IMR-90 (cell line): Measurements from ENCODE around the gene CDK10. TPM values are rescaled to one million over a fixed set of nuclear protein-coding genes. Genes with fewer than 3 reads are reported as not detected.

Source experiments
- ATAC-seq: fragments of 200-7000 bp; cut with Tn5 transposase; 2 replicates; pipeline ENCODE4 v1.9.1; 2020; ENCODE audit warnings: low read depth, mild to moderate bottlenecking, moderate library complexity
- BruUV-seq: library from RNA; stranded (reverse); fragments of 400-500 nt; replicated peaks from 2 replicates; lab custom pipeline; 2021; lab: Mats Ljungman, UMichigan
- CTCF ChIA-PET: fragments of 300-600 bp; formaldehyde crosslinking; extraction: SDS; loops from one replicate; lab custom pipeline; 2021; ENCODE audit warnings: antibody characterized with exemption; lab: Yijun Ruan, JAX
- POLR2A ChIA-PET: fragments of 300-600 bp; sonication (Branson Sonifier 250); formaldehyde crosslinking; loops from one replicate; lab custom pipeline; 2022; ENCODE audit warnings: antibody characterized with exemption; ENCODE audit not compliant: unreplicated experiment; lab: Charles Lee
- DNase-seq: peaks from one replicate; pipeline ENCODE4 v3.0.0; 2013
- H2AFZ ChIP-seq: replicated peaks from 2 replicates; pipeline ENCODE3; 2013; ENCODE audit warnings: low read length, mild to moderate bottlenecking; ENCODE audit not compliant: poor library complexity
- H2AK5ac ChIP-seq: 2 replicates; pipeline ENCODE4 v1.6.1; 2013; ENCODE audit warnings: low read depth, low read length, inconsistent platforms
- H2AK9ac ChIP-seq: replicated peaks from 2 replicates; pipeline ENCODE3; 2013; ENCODE audit warnings: mild to moderate bottlenecking, low read depth, low read length, moderate library complexity; ENCODE audit not compliant: poor library complexity
- H2BK120ac ChIP-seq: 2 replicates; pipeline ENCODE4 v1.6.1; 2013; ENCODE audit warnings: low read depth, low read length, inconsistent platforms
- H2BK15ac ChIP-seq: 3 replicates; pipeline ENCODE4 v1.6.1; 2013; ENCODE audit warnings: low read depth, low read length, inconsistent platforms
- H2BK20ac ChIP-seq: 2 replicates; pipeline ENCODE4 v1.6.1; 2013; ENCODE audit warnings: low read depth, mild to moderate bottlenecking, inconsistent platforms, low read length, moderate library complexity
- H2BK5ac ChIP-seq: 2 replicates; pipeline ENCODE4 v1.6.1; 2013; ENCODE audit warnings: mild to moderate bottlenecking, low read depth, low read length, inconsistent platforms; ENCODE audit not compliant: poor library complexity, severe bottlenecking
- H3K14ac ChIP-seq: replicated peaks from 2 replicates; pipeline ENCODE4 v1.6.1; 2013; ENCODE audit warnings: low read depth, low read length, inconsistent platforms
- H3K18ac ChIP-seq: 2 replicates; pipeline ENCODE4 v1.6.1; 2013; ENCODE audit warnings: low read depth, low read length, control low read depth
- H3K23ac ChIP-seq: 2 replicates; pipeline ENCODE4 v1.6.1; 2013; ENCODE audit warnings: low read depth, low read length, inconsistent platforms
- H3K27ac ChIP-seq: 2 replicates; pipeline ENCODE4 v1.5.1; 2013; ENCODE audit warnings: mild to moderate bottlenecking, control low read depth, low read length; ENCODE audit not compliant: insufficient read depth
- H3K27me3 ChIP-seq: 2 replicates; pipeline ENCODE4 v1.6.1; 2013; ENCODE audit warnings: low read length; ENCODE audit not compliant: control insufficient read depth, insufficient read depth
- H3K36me3 ChIP-seq: 2 replicates; pipeline ENCODE4 v1.6.1; 2013; ENCODE audit warnings: low read length, mixed read lengths; ENCODE audit not compliant: control insufficient read depth, insufficient read depth
- H3K4ac ChIP-seq: 2 replicates; pipeline ENCODE4 v1.6.1; 2013; ENCODE audit warnings: low read depth, low read length, inconsistent platforms
- H3K4me1 ChIP-seq: 2 replicates; pipeline ENCODE4 v1.6.1; 2013; ENCODE audit warnings: low read length, mixed read lengths; ENCODE audit not compliant: control insufficient read depth, insufficient read depth
- H3K4me2 ChIP-seq: 2 replicates; pipeline ENCODE4 v1.6.1; 2013; ENCODE audit warnings: low read depth, mild to moderate bottlenecking, control low read depth, low read length, moderate library complexity
- H3K4me3 ChIP-seq: 2 replicates; pipeline ENCODE4 v1.5.1; 2013; ENCODE audit warnings: low read depth, mild to moderate bottlenecking, control low read depth, low read length, moderate library complexity; ENCODE audit not compliant: insufficient read depth
- H3K56ac ChIP-seq: 2 replicates; pipeline ENCODE4 v1.6.1; 2013; ENCODE audit warnings: low read length, inconsistent platforms; ENCODE audit not compliant: insufficient read depth; ENCODE audit errors: extremely low read depth
- H3K79me1 ChIP-seq, 2 experiments: 2 replicates each; pipeline ENCODE4 v1.6.1; 2013; ENCODE audit warnings: low read length in 2 of 2, inconsistent platforms in 1 of 2, low read depth in 1 of 2
- H3K9ac ChIP-seq: 2 replicates; pipeline ENCODE4 v1.6.1; 2013; ENCODE audit warnings: low read depth, low read length, control low read depth
- H3K9me1 ChIP-seq: 2 replicates; pipeline ENCODE4 v1.6.1; 2013; ENCODE audit warnings: low read length, inconsistent platforms; ENCODE audit not compliant: insufficient read depth
- H3K9me3 ChIP-seq: 2 replicates; pipeline ENCODE4 v1.6.1; 2013; ENCODE audit warnings: low read length; ENCODE audit not compliant: control insufficient read depth, insufficient read depth
- H4K20me1 ChIP-seq: 2 replicates; pipeline ENCODE4 v1.6.1; 2013; ENCODE audit warnings: low read length, inconsistent platforms; ENCODE audit not compliant: insufficient read depth
- H4K5ac ChIP-seq: 2 replicates; pipeline ENCODE4 v1.6.1; 2013; ENCODE audit warnings: mild to moderate bottlenecking, low read depth, low read length, control low read depth
- H4K8ac ChIP-seq, 2 experiments: 2 replicates each; pipeline ENCODE4 v1.6.1; 2013; ENCODE audit warnings: low read depth in 2 of 2, low read length in 2 of 2, control low read depth in 1 of 2, inconsistent platforms in 1 of 2
- H4K91ac ChIP-seq: 2 replicates; pipeline ENCODE4 v1.6.1; 2013; ENCODE audit warnings: low read depth, low read length, inconsistent platforms; ENCODE audit not compliant: insufficient read depth
- BHLHE40 ChIP-seq: fragments of 150-350 bp; IDR thresholded peaks from 2 replicates; pipeline ENCODE4 v1.6.1; 2016; ENCODE audit warnings: mild to moderate bottlenecking, low read depth, low read length
- CEBPB ChIP-seq: IDR thresholded peaks from 2 replicates; pipeline ENCODE4 v1.6.1; 2012; ENCODE audit warnings: low read depth, low read length, improper control_type of control experiment
- CHD1 ChIP-seq: IDR thresholded peaks from 2 replicates; pipeline ENCODE4 v1.6.1; 2012; ENCODE audit warnings: low read depth, low read length, improper control_type of control experiment
- ELK1 ChIP-seq: fragments of 150-350 bp; IDR thresholded peaks from 2 replicates; pipeline ENCODE4 v1.6.1; 2016; ENCODE audit warnings: low read depth, mild to moderate bottlenecking, low read length, moderate library complexity, borderline replicate concordance
- MAFK ChIP-seq: IDR thresholded peaks from 2 replicates; pipeline ENCODE4 v1.6.1; 2012; ENCODE audit warnings: low read depth, low read length, improper control_type of control experiment
- MAZ ChIP-seq: IDR thresholded peaks from 2 replicates; pipeline ENCODE4 v1.6.1; 2012; ENCODE audit warnings: low read depth, mild to moderate bottlenecking, low read length, improper control_type of control experiment, moderate library complexity, borderline replicate concordance
- MXI1 ChIP-seq: IDR thresholded peaks from 2 replicates; pipeline ENCODE4 v1.6.1; 2012; ENCODE audit warnings: low read depth, mild to moderate bottlenecking, low read length, moderate library complexity, borderline replicate concordance
- NFE2L2 ChIP-seq: fragments of 150-350 bp; IDR thresholded peaks from 2 replicates; pipeline ENCODE4 v1.6.1; 2016; ENCODE audit warnings: low read depth, mild to moderate bottlenecking, low read length
- POLR2A ChIP-seq: IDR thresholded peaks from 2 replicates; pipeline ENCODE4 v1.6.1; 2012; ENCODE audit warnings: mild to moderate bottlenecking, low read depth, low read length
- RAD21 ChIP-seq: IDR thresholded peaks from 2 replicates; pipeline ENCODE4 v1.6.1; 2012; ENCODE audit warnings: low read length, improper control_type of control experiment
- RCOR1 ChIP-seq: IDR thresholded peaks from 2 replicates; pipeline ENCODE4 v1.6.1; 2012; ENCODE audit warnings: mild to moderate bottlenecking, low read length, improper control_type of control experiment; ENCODE audit not compliant: insufficient replicate concordance
- RFX5 ChIP-seq: IDR thresholded peaks from 2 replicates; pipeline ENCODE4 v1.8.0; 2012; ENCODE audit warnings: low read depth, mild to moderate bottlenecking, low read length, moderate library complexity
- USF2 ChIP-seq: fragments of 150-350 bp; IDR thresholded peaks from 2 replicates; pipeline ENCODE4 v1.6.1; 2017; ENCODE audit warnings: mild to moderate bottlenecking, antibody characterized with exemption, low read length, low read depth
- WGBS, 2 experiments: methylation state at CpG; one replicate each; pipeline versions ENCODE4 v1.1.5 to v1.1.7; 2013; ENCODE audit warnings: missing lambda C conversion rate in 2 of 2; ENCODE audit not compliant: insufficient read length in 1 of 2; ENCODE audit errors: extremely low coverage in 2 of 2; 5-methylcytosine and 5-hydroxymethylcytosine counted together
- dilution Hi-C: fragments of 300-500 bp; cut with HindIII; formaldehyde crosslinking; loops from one replicate; pipeline ENCODE4 v1.14.3; 2018; ENCODE audit warnings: low sequenced_read_pairs; ENCODE audit not compliant: unreplicated experiment
- in situ Hi-C: fragments of 300-500 bp; cut with MboI; formaldehyde crosslinking; loops from 3 replicates; pipeline ENCODE4 v1.14.3; 2019; ENCODE audit warnings: low sequenced_read_pairs, inconsistent platforms, mixed read lengths
- intact Hi-C: fragments of 100-400 bp; cut with micrococcal nuclease; formaldehyde crosslinking; loops from 2 replicates; pipeline ENCODE4 v1.10.0; 2022
- polyA plus RNA-seq, 3 experiments: library from polyadenylated mRNA; depleted of rRNA; stranded (reverse); fragments of >200 nt; gene quantifications; 2 replicates each; pipeline ENCODE4 v1.2.3, GENCODE V29; 2012; ENCODE audit warnings: low replicate concordance in 1 of 3
- total RNA-seq: library from RNA; depleted of rRNA; stranded (reverse); fragments of >200 nt; gene quantifications from 2 replicates; pipeline ENCODE4 v1.2.3, GENCODE V29; 2012

Gene CDK10
- total and polyA plus RNA-seq, 2 of the 4 experiments (the other 2 are of a cell fraction) = 19.5 to 61.8 TPM

- Histone ChIP-seq H3K79me1 (no peaks in the 10 kb centered on the region), H2AK5ac (no peak overlapping the region), H3K9me3 (no peaks in the 10 kb centered on the region), H3K27me3 (no peaks in the 10 kb centered on the region), H3K18ac (no peak overlapping the region), H2BK20ac (no peak overlapping the region), H3K9ac (no peak overlapping the region), H3K56ac (no peak overlapping the region), H3K9me1 (no peaks in the 10 kb centered on the region), H3K4me1 (peaks cover 4% of the 10 kb centered on the region), H3K36me3 (peaks cover 15% of the 10 kb centered on the region; the same call in 1 of the 2 replicates), H3K23ac (no peak overlapping the region), H4K91ac (no peak overlapping the region), H3K4me2 (no peak overlapping the region), H2BK120ac (no peak overlapping the region), H2BK15ac (no peak overlapping the region), H2AFZ (no peak overlapping the region), H4K5ac (no peak overlapping the region), H3K4me3 (no peak overlapping the region), H2BK5ac (no peak overlapping the region), H4K8ac (no peak overlapping the region), H3K27ac (no peak overlapping the region), H3K4ac (no peak overlapping the region), H4K20me1 (no peaks in the 10 kb centered on the region; the same call in 1 of the 2 replicates), H2AK9ac (no peak overlapping the region), H3K14ac (no peak overlapping the region)
- dilution Hi-C loops = no loop called here
- ATAC-seq = no peak
- no peak for DNase-seq
- in situ Hi-C loops = no loop called here
- 83% methylated on average over 9 of the region's 14 CpGs; no CpG with 5 or more reads in 1 of the 2 experiments for WGBS, 2 experiments
- CTCF ChIA-PET = interaction anchor here (0.5 to 1.3 kb wide), 6 partner anchors 8 to 159 kb away, joined by 3 to 4 read pairs (median 3); no protein-coding TSS in a partner anchor
- no TSS peak for BruUV-seq
- intact Hi-C loops = loop anchor here (1.0 kb wide), 1 partner anchor 87 kb away; no protein-coding TSS in a partner anchor
- POLR2A ChIA-PET = no interaction called here
- TF ChIP-seq USF2 = no peak
- no peak for TF ChIP-seq RAD21
- TF ChIP-seq MAFK = no peak
- no peak for TF ChIP-seq CEBPB
- TF ChIP-seq POLR2A = no peak
- TF ChIP-seq ELK1 = no peak
- TF ChIP-seq MXI1 = no peak
- no peak for TF ChIP-seq BHLHE40
- TF ChIP-seq RFX5 = no peak
- no peak for TF ChIP-seq CHD1
- no peak for TF ChIP-seq MAZ
- no peak for TF ChIP-seq RCOR1
- TF ChIP-seq NFE2L2 = no peak
These were observed 20.2 kb downstream of the CDK10 start for GRCh38 chr16:89706518-89707260.
